ENCODE results near the gene STUM.
"Not testable (repeated sequence)": the region's sequence is repeated elsewhere in the genome, so short reads cannot be mapped to it uniquely, and the experiment has no call there.

The STUM gene

DNA sequence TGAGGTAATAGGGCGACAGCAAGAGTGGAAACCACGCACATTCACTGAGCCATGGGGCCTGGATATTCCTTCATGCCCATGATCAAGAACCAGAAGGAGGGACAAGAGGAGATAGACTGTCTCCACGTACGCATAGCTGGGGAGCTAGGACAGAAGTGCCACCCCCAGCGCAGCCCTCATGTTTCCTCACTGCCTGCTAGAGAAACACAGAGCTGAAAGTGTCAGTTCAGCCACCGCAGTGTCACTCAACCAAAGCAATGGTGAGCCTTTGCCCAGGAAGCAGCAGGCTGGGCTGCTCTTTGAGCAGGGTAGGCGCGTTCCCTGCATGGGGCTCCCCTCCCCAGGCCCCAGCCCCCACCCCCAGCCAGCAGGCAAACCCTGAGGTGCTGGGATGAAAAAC is 68.5 kb downstream of the STUM start:
- no peaks in the 10 kb centered on the region for H3K9me3 ChIP-seq (ENCODE audit: insufficient read depth, low read length, severe bottlenecking)
- no peak overlapping the region for H2AFZ ChIP-seq (ENCODE audit: low read depth, low read length)
- no peak overlapping the region for H3K4me2 ChIP-seq (ENCODE audit: insufficient read depth, low read length)
- H3K9ac ChIP-seq (ENCODE audit: low read depth, low read length), result no peak overlapping the region
- H3K27me3 ChIP-seq (ENCODE audit: insufficient read depth, low read length, poor library complexity), result no peaks in the 10 kb centered on the region
- no peaks in the 10 kb centered on the region for H4K20me1 ChIP-seq (ENCODE audit: insufficient read depth, low read length)
- no peak overlapping the region for H3K27ac ChIP-seq (ENCODE audit: low read length)
- no peaks in the 10 kb centered on the region for H3K4me1 ChIP-seq (ENCODE audit: insufficient read depth, low read length)
- ATAC-seq (ENCODE audit: insufficient read depth, low read depth) (no peak), DNase-seq (no peak)
- no peak overlapping the region for H3K4me3 ChIP-seq (ENCODE audit: low read depth in 1 of 2, low read length in 2 of 2)
- no peaks in the 10 kb centered on the region for H3K79me2 ChIP-seq (ENCODE audit: insufficient read depth, low read length)
- TF ChIP-seq, protein P1, sequence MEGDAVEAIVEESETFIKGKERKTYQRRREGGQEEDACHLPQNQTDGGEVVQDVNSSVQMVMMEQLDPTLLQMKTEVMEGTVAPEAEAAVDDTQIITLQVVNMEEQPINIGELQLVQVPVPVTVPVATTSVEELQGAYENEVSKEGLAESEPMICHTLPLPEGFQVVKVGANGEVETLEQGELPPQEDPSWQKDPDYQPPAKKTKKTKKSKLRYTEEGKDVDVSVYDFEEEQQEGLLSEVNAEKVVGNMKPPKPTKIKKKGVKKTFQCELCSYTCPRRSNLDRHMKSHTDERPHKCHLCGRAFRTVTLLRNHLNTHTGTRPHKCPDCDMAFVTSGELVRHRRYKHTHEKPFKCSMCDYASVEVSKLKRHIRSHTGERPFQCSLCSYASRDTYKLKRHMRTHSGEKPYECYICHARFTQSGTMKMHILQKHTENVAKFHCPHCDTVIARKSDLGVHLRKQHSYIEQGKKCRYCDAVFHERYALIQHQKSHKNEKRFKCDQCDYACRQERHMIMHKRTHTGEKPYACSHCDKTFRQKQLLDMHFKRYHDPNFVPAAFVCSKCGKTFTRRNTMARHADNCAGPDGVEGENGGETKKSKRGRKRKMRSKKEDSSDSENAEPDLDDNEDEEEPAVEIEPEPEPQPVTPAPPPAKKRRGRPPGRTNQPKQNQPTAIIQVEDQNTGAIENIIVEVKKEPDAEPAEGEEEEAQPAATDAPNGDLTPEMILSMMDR (IDR thresholded peaks at IDR 0.05; ENCODE audit: borderline replicate concordance, extremely low read depth, low read length, poor library complexity, severe bottlenecking), result no peak
- no peak for TF ChIP-seq EZH2 (IDR thresholded peaks at IDR 0.05; ENCODE audit: borderline replicate concordance, low read depth, low read length, severe bottlenecking)
- no peaks in the 10 kb centered on the region for H3K36me3 ChIP-seq (ENCODE audit: insufficient read depth, low read length)

DNA sequence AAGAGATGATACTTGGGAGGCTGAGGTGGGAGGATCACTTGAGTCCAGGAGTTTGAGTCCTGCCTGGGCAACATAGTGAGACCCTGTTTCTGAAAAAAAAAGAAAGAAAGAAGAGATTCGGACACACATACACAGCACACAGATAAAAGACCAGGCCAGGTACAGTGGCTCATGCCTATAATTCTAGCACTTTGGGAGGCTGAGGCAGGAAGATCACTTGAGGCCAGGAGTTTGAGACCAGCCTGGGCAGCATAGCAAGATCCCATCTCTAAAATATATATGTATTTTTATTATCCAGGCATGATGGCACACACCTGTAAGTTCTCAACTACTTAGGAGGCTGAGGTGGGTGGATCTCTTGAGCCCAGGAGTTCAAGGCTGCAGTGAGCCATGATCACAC is 69.2 kb downstream of the STUM start:
- not testable (repeated sequence) for H3K36me3 ChIP-seq (ENCODE audit: insufficient read depth, low read length); H2AFZ ChIP-seq (ENCODE audit: low read depth, low read length); H3K79me2 ChIP-seq (ENCODE audit: insufficient read depth, low read length); H3K4me3 ChIP-seq (ENCODE audit: low read depth in 1 of 2, low read length in 2 of 2); H3K27ac ChIP-seq (ENCODE audit: low read length); H3K9ac ChIP-seq (ENCODE audit: low read depth, low read length); H3K9me3 ChIP-seq (ENCODE audit: insufficient read depth, low read length, severe bottlenecking); DNase-seq; ATAC-seq (ENCODE audit: insufficient read depth, low read depth); H4K20me1 ChIP-seq (ENCODE audit: insufficient read depth, low read length); H3K4me2 ChIP-seq (ENCODE audit: insufficient read depth, low read length); H3K27me3 ChIP-seq (ENCODE audit: insufficient read depth, low read length, poor library complexity); H3K4me1 ChIP-seq (ENCODE audit: insufficient read depth, low read length)

DNA sequence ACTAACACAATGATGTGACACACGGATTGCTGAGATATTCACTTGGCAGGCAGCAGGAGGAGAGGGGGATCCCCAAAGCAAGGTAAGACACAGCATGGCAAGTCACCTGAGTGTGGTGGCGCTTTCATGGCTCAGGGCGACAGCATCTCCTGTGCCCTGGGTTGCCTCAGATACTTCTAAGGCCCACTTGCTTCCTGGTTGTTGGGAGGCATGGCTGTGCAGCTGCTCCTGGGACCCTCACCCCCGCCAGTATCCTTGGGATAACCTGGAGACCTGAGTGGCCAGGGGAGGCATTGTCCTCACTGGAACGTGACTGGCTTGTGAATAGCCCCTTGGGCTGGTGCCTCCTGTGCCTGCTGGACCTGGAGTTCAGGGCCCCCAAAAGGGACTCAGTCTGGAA is 69.8 kb downstream of the STUM start:
- no peak for TF ChIP-seq EZH2 (IDR thresholded peaks at IDR 0.05; ENCODE audit: borderline replicate concordance, low read depth, low read length, severe bottlenecking)
- TF ChIP-seq, protein P1 (IDR thresholded peaks at IDR 0.05; ENCODE audit: borderline replicate concordance, extremely low read depth, low read length, poor library complexity, severe bottlenecking), result no peak
- Histone ChIP-seq H4K20me1 (ENCODE audit: insufficient read depth, low read length) (no peaks in the 10 kb centered on the region), H3K4me1 (ENCODE audit: insufficient read depth, low read length) (no peaks in the 10 kb centered on the region), H3K9me3 (ENCODE audit: insufficient read depth, low read length, severe bottlenecking) (no peaks in the 10 kb centered on the region), H3K4me3 (ENCODE audit: low read depth in 1 of 2, low read length in 2 of 2) (no peak overlapping the region), H3K27me3 (ENCODE audit: insufficient read depth, low read length, poor library complexity) (no peaks in the 10 kb centered on the region), H2AFZ (ENCODE audit: low read depth, low read length) (no peak overlapping the region), H3K4me2 (ENCODE audit: insufficient read depth, low read length) (no peak overlapping the region), H3K36me3 (ENCODE audit: insufficient read depth, low read length) (no peaks in the 10 kb centered on the region), H3K27ac (ENCODE audit: low read length) (no peak overlapping the region), H3K79me2 (ENCODE audit: insufficient read depth, low read length) (no peaks in the 10 kb centered on the region), H3K9ac (ENCODE audit: low read depth, low read length) (no peak overlapping the region)
- DNase-seq, result no peak
- ATAC-seq (ENCODE audit: insufficient read depth, low read depth), result no peak

DNA sequence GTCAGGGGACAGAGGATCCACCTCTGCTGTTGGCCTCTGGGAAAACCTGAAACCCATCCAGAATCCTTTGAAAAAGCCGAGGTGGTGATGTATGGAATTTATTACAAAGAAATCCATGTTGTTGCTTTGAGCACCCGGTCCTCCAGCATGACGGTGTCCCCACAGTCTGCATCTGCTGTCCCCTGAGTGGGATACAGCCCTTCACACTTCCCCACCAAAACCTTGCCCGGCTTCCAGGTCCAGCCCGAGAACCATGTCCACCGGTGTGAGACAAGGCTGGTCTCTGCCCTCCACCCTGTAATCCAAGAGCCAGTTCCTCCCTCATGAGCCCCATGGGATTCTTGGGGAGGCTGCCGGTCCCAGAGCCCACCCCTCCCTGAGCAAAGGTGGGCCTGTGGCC is 70.5 kb downstream of the STUM start:
- H3K9ac ChIP-seq (ENCODE audit: low read depth, low read length), result no peak overlapping the region
- H4K20me1 ChIP-seq (ENCODE audit: insufficient read depth, low read length), result no peaks in the 10 kb centered on the region
- ATAC-seq (ENCODE audit: insufficient read depth, low read depth) (no peak), DNase-seq (no peak)
- TF ChIP-seq EZH2 (IDR thresholded peaks at IDR 0.05; ENCODE audit: borderline replicate concordance, low read depth, low read length, severe bottlenecking), result no peak
- TF ChIP-seq, protein P1 (IDR thresholded peaks at IDR 0.05; ENCODE audit: borderline replicate concordance, extremely low read depth, low read length, poor library complexity, severe bottlenecking), result no peak
- H3K4me2 ChIP-seq (ENCODE audit: insufficient read depth, low read length), result no peak overlapping the region
- no peak overlapping the region for H3K27ac ChIP-seq (ENCODE audit: low read length)
- no peak overlapping the region for H3K4me3 ChIP-seq (ENCODE audit: low read depth in 1 of 2, low read length in 2 of 2)
- H3K79me2 ChIP-seq (ENCODE audit: insufficient read depth, low read length), result no peaks in the 10 kb centered on the region
- no peaks in the 10 kb centered on the region for H3K36me3 ChIP-seq (ENCODE audit: insufficient read depth, low read length)
- H3K27me3 ChIP-seq (ENCODE audit: insufficient read depth, low read length, poor library complexity), result no peaks in the 10 kb centered on the region
- H3K9me3 ChIP-seq (ENCODE audit: insufficient read depth, low read length, severe bottlenecking), result no peaks in the 10 kb centered on the region
- no peak overlapping the region for H2AFZ ChIP-seq (ENCODE audit: low read depth, low read length)
- no peaks in the 10 kb centered on the region for H3K4me1 ChIP-seq (ENCODE audit: insufficient read depth, low read length)

All from DND-41 (cell line).